Measurements from ENCODE around the gene RAD51B.

RAD51B gene

GRCh38 chr14:68627868-68628604, 808.5 kb downstream of the RAD51B start:
- TF ChIP-seq, protein P1, sequence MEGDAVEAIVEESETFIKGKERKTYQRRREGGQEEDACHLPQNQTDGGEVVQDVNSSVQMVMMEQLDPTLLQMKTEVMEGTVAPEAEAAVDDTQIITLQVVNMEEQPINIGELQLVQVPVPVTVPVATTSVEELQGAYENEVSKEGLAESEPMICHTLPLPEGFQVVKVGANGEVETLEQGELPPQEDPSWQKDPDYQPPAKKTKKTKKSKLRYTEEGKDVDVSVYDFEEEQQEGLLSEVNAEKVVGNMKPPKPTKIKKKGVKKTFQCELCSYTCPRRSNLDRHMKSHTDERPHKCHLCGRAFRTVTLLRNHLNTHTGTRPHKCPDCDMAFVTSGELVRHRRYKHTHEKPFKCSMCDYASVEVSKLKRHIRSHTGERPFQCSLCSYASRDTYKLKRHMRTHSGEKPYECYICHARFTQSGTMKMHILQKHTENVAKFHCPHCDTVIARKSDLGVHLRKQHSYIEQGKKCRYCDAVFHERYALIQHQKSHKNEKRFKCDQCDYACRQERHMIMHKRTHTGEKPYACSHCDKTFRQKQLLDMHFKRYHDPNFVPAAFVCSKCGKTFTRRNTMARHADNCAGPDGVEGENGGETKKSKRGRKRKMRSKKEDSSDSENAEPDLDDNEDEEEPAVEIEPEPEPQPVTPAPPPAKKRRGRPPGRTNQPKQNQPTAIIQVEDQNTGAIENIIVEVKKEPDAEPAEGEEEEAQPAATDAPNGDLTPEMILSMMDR (IDR thresholded peaks at IDR 0.05; ENCODE audit: insufficient read depth, low read length) = no peak
- TF ChIP-seq REST (IDR thresholded peaks at IDR 0.05; ENCODE audit: insufficient replicate concordance, low read depth) (no peak), GABPA (IDR thresholded peaks at IDR 0.05; ENCODE audit: low read depth) (no peak), SPI1 (IDR thresholded peaks at IDR 0.05; ENCODE audit: borderline replicate concordance, low read depth) (no peak), POLR2AphosphoS5 (IDR thresholded peaks at IDR 0.05; ENCODE audit: low read depth) (no peak)
- no peak overlapping the region for H3K4me3 ChIP-seq (replicated peaks; ENCODE audit: insufficient read depth, low read length)
- no peak overlapping the region for H3K27ac ChIP-seq (replicated peaks)
- no peak for DNase-seq (ENCODE audit: low read depth in 1 of 2, low spot score in 1 of 2)
- no peaks in the 10 kb centered on the region for H3K27me3 ChIP-seq (ENCODE audit: insufficient read depth, poor library complexity, severe bottlenecking)

DNA sequence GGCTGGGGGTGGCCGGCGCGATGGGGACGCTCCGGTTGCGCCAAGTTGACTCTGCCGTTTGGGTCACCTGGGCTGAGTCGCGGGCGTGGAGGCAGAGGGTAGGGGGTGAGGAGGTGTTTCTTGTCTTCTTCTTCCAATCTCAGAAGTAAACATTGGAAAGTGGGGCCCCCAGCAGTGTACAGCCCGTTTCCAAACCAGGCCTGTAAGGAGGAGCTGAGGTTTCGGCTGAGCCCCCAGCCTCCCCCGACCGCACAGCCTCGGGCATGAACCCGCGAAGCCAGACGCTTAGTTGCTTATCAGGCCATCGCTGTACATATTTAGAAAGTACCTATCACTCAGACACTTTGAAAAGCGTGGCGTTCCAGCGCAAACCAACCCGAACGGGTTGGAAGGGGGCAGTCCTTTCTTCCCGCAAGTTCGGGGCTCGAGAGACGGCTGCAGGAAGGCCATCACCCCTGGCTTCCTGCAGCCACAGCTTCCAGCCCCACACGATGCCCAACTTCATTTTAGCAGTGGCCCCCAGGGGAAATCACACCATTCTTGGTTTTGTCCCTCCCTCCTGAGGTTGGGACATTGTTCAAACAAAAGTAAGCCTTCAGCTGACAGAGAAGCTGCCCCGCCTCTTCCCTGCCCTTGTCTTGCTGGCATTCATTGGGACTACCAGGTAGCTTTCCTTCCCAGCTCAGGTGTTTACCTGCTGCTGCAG, 809.2 kb downstream of the RAD51B start:
- no peak overlapping the region for H3K4me3 ChIP-seq (replicated peaks; ENCODE audit: insufficient read depth, low read length)
- H3K27me3 ChIP-seq (ENCODE audit: insufficient read depth, poor library complexity, severe bottlenecking) = no peaks in the 10 kb centered on the region
- no peak for TF ChIP-seq GABPA (IDR thresholded peaks at IDR 0.05; ENCODE audit: low read depth)
- TF ChIP-seq, protein P1 (IDR thresholded peaks at IDR 0.05; ENCODE audit: insufficient read depth, low read length) = no peak
- TF ChIP-seq SPI1 (IDR thresholded peaks at IDR 0.05; ENCODE audit: borderline replicate concordance, low read depth) = no peak
- no peak for TF ChIP-seq REST (IDR thresholded peaks at IDR 0.05; ENCODE audit: insufficient replicate concordance, low read depth)
- DNase-seq (ENCODE audit: low read depth in 1 of 2, low spot score in 1 of 2) = no peak
- no peak overlapping the region for H3K27ac ChIP-seq (replicated peaks)

GRCh38 chr14:68630081-68630571, 810.5 kb downstream of the RAD51B start:
- TF ChIP-seq GABPA (IDR thresholded peaks at IDR 0.05; ENCODE audit: low read depth) = no peak
- no peak for TF ChIP-seq SPI1 (IDR thresholded peaks at IDR 0.05; ENCODE audit: borderline replicate concordance, low read depth)
- TF ChIP-seq REST (IDR thresholded peaks at IDR 0.05; ENCODE audit: insufficient replicate concordance, low read depth) = no peak
- no peak for TF ChIP-seq POLR2AphosphoS5 (IDR thresholded peaks at IDR 0.05; ENCODE audit: low read depth)
- TF ChIP-seq, protein P1 (IDR thresholded peaks at IDR 0.05; ENCODE audit: insufficient read depth, low read length) = no peak
- no peak for DNase-seq (ENCODE audit: low read depth in 1 of 2, low spot score in 1 of 2)
- Histone ChIP-seq H3K27ac (replicated peaks) (no peak overlapping the region), H3K4me3 (replicated peaks; ENCODE audit: insufficient read depth, low read length) (no peak overlapping the region), H3K27me3 (ENCODE audit: insufficient read depth, poor library complexity, severe bottlenecking) (no peaks in the 10 kb centered on the region)

All from HL-60 (cell line).